Thyroid gland (tissue), 4 donors: Measurements from ENCODE around the gene TMEM8B.

Experiments
- CTCF ChIP-seq, 6 experiments: fragments of 200-600 bp in 3 of 6; fragments of 450-650 bp in 3 of 6; sonication (generic) in 3 of 6; IDR thresholded peaks; one replicate each; pipeline ENCODE4 v1.5.1; 2016 to 2019; ENCODE audit warnings: antibody characterized with exemption in 6 of 6, mild to moderate bottlenecking in 2 of 6, inconsistent platforms in 1 of 6, moderate library complexity in 1 of 6
- POLR2A ChIP-seq, 2 donors: fragments of 450-650 bp; IDR thresholded peaks; one replicate each; pipeline ENCODE4 v1.6.1; 2017; ENCODE audit warnings: antibody characterized with exemption in 2 of 2, mild to moderate bottlenecking in 2 of 2, moderate library complexity in 1 of 2

DNA sequence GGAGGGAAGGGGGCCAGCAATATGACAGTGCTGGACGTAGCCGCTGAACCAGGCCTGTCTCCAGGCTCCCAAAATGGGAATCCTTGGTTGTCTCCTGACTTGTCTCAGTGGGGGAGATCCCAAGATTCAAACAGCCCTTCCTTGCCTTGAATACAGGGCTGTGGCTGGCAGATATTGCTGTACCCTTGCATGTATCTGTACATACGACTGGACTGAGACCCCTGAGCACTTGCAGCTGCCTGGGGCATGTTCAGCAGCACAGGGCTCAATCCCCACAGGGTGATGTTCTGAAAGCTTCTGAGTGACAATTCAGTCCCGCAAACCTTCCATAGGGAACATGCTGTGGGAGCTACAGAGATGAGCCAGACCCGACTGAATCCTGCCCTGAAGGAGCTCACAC is 27.9 kb downstream of the TMEM8B start:
- TF ChIP-seq CTCF (IDR thresholded peaks at IDR 0.05): no peak
- TF ChIP-seq POLR2A (IDR thresholded peaks at IDR 0.05): no peak
